GM23248 (cell line): ENCODE data around the gene SLC5A10. TPM values are rescaled to one million over a fixed set of nuclear protein-coding genes. Genes with fewer than 3 reads are reported as not detected.

ENCODE experiments used
- DNase-seq: peaks from one replicate; pipeline ENCODE4 v3.0.0-alpha.2; 2015
- H2AFZ ChIP-seq: fragments of 200-600 bp; sonication (generic); 2 replicates; pipeline ENCODE4 v1.6.1; 2016; ENCODE audit warnings: antibody characterized with exemption
- H3F3A ChIP-seq: fragments of 200-600 bp; sonication (generic); 2 replicates; pipeline ENCODE4 v1.6.1; 2016; ENCODE audit warnings: mild to moderate bottlenecking, antibody characterized with exemption, mixed run types; ENCODE audit not compliant: insufficient read depth
- H3K27ac ChIP-seq: fragments of 200-600 bp; sonication (generic); 2 replicates; pipeline ENCODE4 v1.5.1; 2016; ENCODE audit warnings: mild to moderate bottlenecking
- H3K27me3 ChIP-seq: fragments of 200-600 bp; sonication (generic); replicated peaks from 2 replicates; pipeline ENCODE4 v1.6.1; 2016; ENCODE audit warnings: mild to moderate bottlenecking; ENCODE audit not compliant: insufficient read depth
- H3K36me3 ChIP-seq: fragments of 200-600 bp; sonication (generic); 2 replicates; pipeline ENCODE4 v1.6.1; 2016; ENCODE audit warnings: low read depth, mild to moderate bottlenecking
- H3K4me1 ChIP-seq: fragments of 200-600 bp; sonication (generic); 2 replicates; pipeline ENCODE4 v1.6.1; 2016; ENCODE audit warnings: mild to moderate bottlenecking; ENCODE audit not compliant: insufficient read depth
- H3K4me2 ChIP-seq: fragments of 200-600 bp; sonication (generic); one replicate; pipeline ENCODE4 v1.6.1; 2016; ENCODE audit warnings: mild to moderate bottlenecking; ENCODE audit not compliant: unreplicated experiment
- H3K4me3 ChIP-seq: fragments of 200-600 bp; sonication (generic); 2 replicates; pipeline ENCODE4 v1.5.1; 2016; ENCODE audit warnings: mild to moderate bottlenecking
- H3K79me2 ChIP-seq: fragments of 200-600 bp; sonication (generic); 2 replicates; pipeline ENCODE4 v1.6.1; 2016; ENCODE audit warnings: mild to moderate bottlenecking; ENCODE audit not compliant: insufficient read depth
- H3K9ac ChIP-seq: fragments of 200-600 bp; sonication (generic); 2 replicates; pipeline ENCODE4 v1.6.1; 2016; ENCODE audit warnings: mild to moderate bottlenecking
- H3K9me2 ChIP-seq: fragments of 200-600 bp; sonication (generic); 2 replicates; pipeline ENCODE4 v1.6.1; 2016; ENCODE audit warnings: mixed run types, mild to moderate bottlenecking, moderate library complexity; ENCODE audit not compliant: insufficient read depth
- H3K9me3 ChIP-seq: fragments of 200-600 bp; sonication (generic); one replicate; pipeline ENCODE4 v1.6.1; 2017; ENCODE audit warnings: low read depth
- H4K20me1 ChIP-seq: fragments of 200-600 bp; sonication (generic); 2 replicates; pipeline ENCODE4 v1.6.0; 2016; ENCODE audit not compliant: insufficient read depth
- EZH2 ChIP-seq: fragments of 200-600 bp; sonication (generic); IDR thresholded peaks from 2 replicates; pipeline ENCODE4 v1.6.1; 2018; ENCODE audit warnings: antibody characterized with exemption, mild to moderate bottlenecking; ENCODE audit not compliant: insufficient read depth, poor library complexity, severe bottlenecking
- EZH2phosphoT487 ChIP-seq: fragments of 200-600 bp; sonication (generic); IDR thresholded peaks from 2 replicates; pipeline ENCODE4 v1.6.1; 2018; ENCODE audit warnings: antibody characterized with exemption, moderate library complexity, mild to moderate bottlenecking, low read depth; ENCODE audit not compliant: insufficient read depth
- WGBS, 2 experiments: methylation state at CpG; one replicate each; pipeline ENCODE4 v1.1.6; 2015 to 2017; ENCODE audit warnings: low lambda C conversion rate in 2 of 2, low coverage in 1 of 2; ENCODE audit errors: missing lambda C conversion rate in 2 of 2; 5-methylcytosine and 5-hydroxymethylcytosine counted together
- in situ Hi-C: fragments of 300-500 bp; cut with MboI; formaldehyde crosslinking; loops from 2 replicates; pipeline ENCODE4 v1.15.0; 2020
- polyA plus RNA-seq: library from polyadenylated mRNA; unstranded; fragments of >200 nt; fragmentation: Nextera tagmentation; extraction: Ambion mirVana; gene quantifications from 2 replicates; pipeline ENCODE4 v1.2.1, GENCODE V29; 2016
- total RNA-seq: library from RNA; depleted of rRNA; stranded (reverse); fragments of >200 nt; shearing (Covaris generic); gene quantifications from 2 replicates; pipeline ENCODE4 v1.2.3, GENCODE V29; 2014

The SLC5A10 gene
- total and polyA plus RNA-seq, 2 experiments from 2014 or later: 0.10 TPM; not detected in 1

DNA sequence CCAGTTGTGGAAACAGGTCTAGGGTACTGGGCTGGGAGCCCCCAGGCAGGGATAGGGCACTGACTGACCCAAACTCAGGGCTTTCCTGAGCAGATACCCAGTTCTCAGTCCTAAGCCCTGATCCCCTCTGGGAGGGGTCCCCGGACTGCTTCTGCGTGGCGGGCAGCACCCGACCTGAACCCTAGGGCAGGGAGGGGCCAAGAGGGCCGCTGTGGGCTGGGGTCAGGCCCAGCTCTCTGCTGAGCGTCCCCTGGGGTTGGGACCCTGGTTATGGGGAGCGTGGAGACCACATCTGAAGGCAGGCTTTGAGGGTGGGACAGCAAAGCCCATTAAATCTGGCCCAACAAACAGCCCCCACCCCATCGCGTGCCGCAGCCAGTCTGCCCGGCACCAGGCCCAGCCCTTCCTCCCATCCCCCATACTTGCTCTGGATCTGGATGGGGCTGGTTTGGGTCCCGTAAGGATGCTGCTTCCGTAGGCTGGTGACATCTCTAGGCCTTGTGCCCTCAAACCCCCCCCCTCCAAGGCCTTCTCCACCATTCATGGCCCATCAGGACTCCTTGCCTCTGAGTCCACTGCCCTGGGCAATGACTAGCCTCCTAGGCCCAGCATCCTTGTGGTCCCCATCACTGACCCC lies 53.3 kb downstream of the SLC5A10 start:
- H3K27me3 ChIP-seq: no peaks in the 10 kb centered on the region
- H3K4me2 ChIP-seq: peak overlapping the region; percentile 74
- H3K9me3 ChIP-seq: no peaks in the 10 kb centered on the region
- H3K36me3 ChIP-seq: no peaks in the 10 kb centered on the region
- peaks cover 37% of the 10 kb centered on the region for H3K79me2 ChIP-seq
- H3F3A ChIP-seq: peaks cover 28% of the 10 kb centered on the region
- TF ChIP-seq EZH2phosphoT487 (no peak), EZH2 (no peak)
- peak overlapping the region; percentile 71 for H2AFZ ChIP-seq
- no peak for DNase-seq
- peak overlapping the region; percentile 74 for H3K27ac ChIP-seq
- H3K4me3 ChIP-seq: peak overlapping the region; percentile 79
- H4K20me1 ChIP-seq: no peaks in the 10 kb centered on the region
- no peaks in the 10 kb centered on the region for H3K9me2 ChIP-seq
- in situ Hi-C loops: no loop called here
- H3K4me1 ChIP-seq: peaks cover 24% of the 10 kb centered on the region
- WGBS, 2 experiments: 94 to 98% methylated on average over 9 to 13 of the region's 13 CpGs
- peak overlapping the region; percentile 92 for H3K9ac ChIP-seq

DNA sequence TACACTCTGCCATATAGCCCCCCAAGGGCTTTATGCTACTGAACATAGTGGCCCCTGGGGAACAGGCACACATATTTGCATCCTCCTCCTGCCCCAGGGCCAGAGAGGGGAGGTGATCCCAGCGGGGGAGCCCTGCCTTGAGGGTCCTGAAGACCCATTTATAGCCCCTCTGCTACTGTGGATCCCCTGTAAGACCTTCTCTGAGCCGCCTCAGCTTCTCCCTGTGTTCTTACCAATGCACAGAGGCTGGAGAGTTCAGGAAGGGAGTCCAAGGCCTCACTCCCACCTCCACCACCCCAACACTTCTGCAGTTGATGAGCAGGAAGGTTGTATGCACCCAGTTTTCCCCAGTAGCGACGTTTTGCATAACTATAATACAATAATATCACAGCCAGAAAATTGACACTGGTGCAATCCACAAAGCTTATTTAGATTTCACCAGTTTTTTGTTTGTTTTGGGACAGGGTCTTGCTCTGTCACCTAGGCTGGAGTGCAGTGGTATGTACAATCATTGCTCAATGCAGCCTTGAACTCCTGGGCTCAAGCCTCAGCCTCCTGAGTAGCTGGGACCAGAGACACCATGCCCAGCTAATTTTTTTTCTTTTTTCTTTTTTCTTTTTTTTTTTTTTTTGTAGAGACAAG lies 53.9 kb downstream of the SLC5A10 start:
- H3K9ac ChIP-seq: no peak overlapping the region
- H3K27me3 ChIP-seq: no peaks in the 10 kb centered on the region
- H3K4me1 ChIP-seq: peaks cover 24% of the 10 kb centered on the region
- H3K4me3 ChIP-seq: no peak overlapping the region
- peaks cover 31% of the 10 kb centered on the region for H3K79me2 ChIP-seq
- WGBS, 2 experiments: 84 to 87% methylated on average over 4 of the region's 4 CpGs
- in situ Hi-C loops: no loop called here
- H3F3A ChIP-seq: peaks cover 28% of the 10 kb centered on the region
- no peaks in the 10 kb centered on the region for H4K20me1 ChIP-seq
- TF ChIP-seq EZH2phosphoT487: no peak
- no peak for TF ChIP-seq EZH2
- H3K27ac ChIP-seq: no peak overlapping the region
- no peak overlapping the region for H3K4me2 ChIP-seq
- no peaks in the 10 kb centered on the region for H3K36me3 ChIP-seq
- H3K9me2 ChIP-seq: no peaks in the 10 kb centered on the region
- no peak for DNase-seq
- no peaks in the 10 kb centered on the region for H3K9me3 ChIP-seq
- no peak overlapping the region for H2AFZ ChIP-seq

DNA sequence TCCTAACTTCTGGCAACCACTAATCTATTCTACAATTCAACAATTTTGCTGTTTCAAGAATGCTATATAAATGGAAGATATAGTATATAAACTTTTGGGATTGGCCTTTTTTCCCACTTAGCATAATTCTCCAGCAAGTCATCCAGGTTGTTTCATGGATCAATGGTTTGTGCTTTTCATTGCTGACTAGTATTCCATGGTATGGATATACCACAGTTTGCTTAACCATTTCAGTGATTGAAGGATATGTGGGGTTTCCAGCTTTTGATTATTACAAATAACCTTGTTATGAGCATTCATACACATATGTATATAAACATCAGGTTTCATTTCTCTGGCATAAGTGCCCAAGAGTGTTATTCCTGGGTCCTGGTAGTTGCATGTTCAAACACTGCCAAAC lies 54.7 kb downstream of the SLC5A10 start:
- Histone ChIP-seq H3K4me2 (no peak overlapping the region), H3K4me3 (no peak overlapping the region), H3K36me3 (no peaks in the 10 kb centered on the region), H3K4me1 (peaks cover 24% of the 10 kb centered on the region), H3K27ac (no peak overlapping the region), H3K9me2 (no peaks in the 10 kb centered on the region), H2AFZ (no peak overlapping the region), H3K9me3 (no peaks in the 10 kb centered on the region), H3K27me3 (no peaks in the 10 kb centered on the region), H3K9ac (no peak overlapping the region), H3F3A (peaks cover 28% of the 10 kb centered on the region), H3K79me2 (peaks cover 23% of the 10 kb centered on the region), H4K20me1 (no peaks in the 10 kb centered on the region)
- no peak for DNase-seq
- in situ Hi-C loops: no loop called here
- TF ChIP-seq EZH2phosphoT487 (no peak), EZH2 (no peak)

DNA sequence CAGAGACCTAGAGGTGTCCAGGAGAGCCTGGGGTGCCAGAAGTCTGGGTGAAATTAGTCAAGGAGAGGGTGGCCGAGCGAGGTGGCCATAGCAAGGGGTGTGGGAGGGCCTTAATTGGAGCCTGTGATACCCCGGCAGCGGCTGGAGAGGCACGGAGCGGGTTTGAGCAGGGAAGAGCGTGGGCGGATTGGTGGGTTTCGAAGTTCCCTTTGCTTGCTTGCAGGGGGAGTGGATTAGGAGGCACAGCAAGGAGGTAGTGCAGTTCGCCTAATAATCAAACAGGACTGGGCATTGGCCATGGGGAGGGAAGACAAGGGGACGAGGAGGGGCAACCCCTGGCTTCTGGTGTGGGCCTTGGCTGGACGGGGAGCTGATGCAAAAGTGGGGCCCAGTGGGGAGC lies 58.0 kb downstream of the SLC5A10 start:
- Histone ChIP-seq H3K9ac (no peak overlapping the region), H2AFZ (no peak overlapping the region), H3K79me2 (no peaks in the 10 kb centered on the region), H4K20me1 (no peaks in the 10 kb centered on the region), H3F3A (peaks cover 27% of the 10 kb centered on the region), H3K9me3 (no peaks in the 10 kb centered on the region), H3K27me3 (no peaks in the 10 kb centered on the region), H3K27ac (no peak overlapping the region), H3K9me2 (no peaks in the 10 kb centered on the region), H3K4me3 (no peak overlapping the region), H3K4me2 (no peak overlapping the region), H3K36me3 (no peaks in the 10 kb centered on the region), H3K4me1 (0 out of 2 replicates have a peak, but pooled peaks cover 6% of the 10 kb centered on the region)
- 93 to 98% methylated on average over 12 of the region's 12 CpGs for WGBS, 2 experiments
- in situ Hi-C loops: no loop called here
- TF ChIP-seq EZH2: no peak
- no peak for TF ChIP-seq EZH2phosphoT487
- DNase-seq: no peak
